Renal cortex interstitium (tissue), 11 donors: Measurements from ENCODE around the gene IL19. TPM values are rescaled to one million over a fixed set of nuclear protein-coding genes. Genes with fewer than 3 reads are reported as not detected.
A peak's percentile ranks its signal among the peaks of the same experiment; 100 is the strongest.
"Not testable (repeated sequence)": the region's sequence is repeated elsewhere in the genome, so short reads cannot be mapped to it uniquely, and the experiment has no call there.

Source experiments
- DNase-seq, 11 donors: peaks; one replicate each; pipeline ENCODE4 v3.0.0-alpha.2; 2013; ENCODE audit warnings: low read depth in 9 of 11, low spot score in 4 of 11; ENCODE audit errors: extremely low read depth in 1 of 11
- polyA plus RNA-seq, 3 donors: library from polyadenylated mRNA; unstranded; fragments of 120-200 nt; gene quantifications; one replicate each; pipeline ENCODE4 v1.2.1, GENCODE V29; 2013; ENCODE audit not compliant: insufficient read length in 3 of 3

The IL19 gene
- polyA plus RNA-seq, 3 donors = 0.65 to 1.5 (median 0.68) TPM

- DNase-seq = no peak
Measured at GRCh38 chr1:206842854-206843253, 72.3 kb downstream of the IL19 start.

GRCh38 chr1:206843626-206844025, 73.1 kb downstream of the IL19 start:
- DNase-seq = no peak

- DNase-seq = no peak
Measured at GRCh38 chr1:206846487-206846886, 75.9 kb downstream of the IL19 start.

GRCh38 chr1:206847337-206847834, 76.8 kb downstream of the IL19 start:
- DNase-seq = no peak

- no peak for DNase-seq
Measured at GRCh38 chr1:206847946-206848345, 77.4 kb downstream of the IL19 start.

GRCh38 chr1:206850401-206850800, 79.8 kb downstream of the IL19 start:
- no peak for DNase-seq

- DNase-seq = no peak
Measured at GRCh38 chr1:206851341-206852010, 80.9 kb downstream of the IL19 start.

GRCh38 chr1:206852662-206853061, 82.1 kb downstream of the IL19 start:
- not testable (repeated sequence) for DNase-seq

- not testable (repeated sequence) for DNase-seq
Measured at GRCh38 chr1:206853696-206854095, 83.1 kb downstream of the IL19 start.

GRCh38 chr1:206854401-206855129, 84.0 kb downstream of the IL19 start:
- DNase-seq = no peak

GRCh38 chr1:206855859-206856258, 85.3 kb downstream of the IL19 start:
- no peak for DNase-seq

GRCh38 chr1:206856674-206857464, 86.3 kb downstream of the IL19 start:
- DNase-seq = no peak

- no peak for DNase-seq
Measured at GRCh38 chr1:206859082-206859521, 88.5 kb downstream of the IL19 start.

GRCh38 chr1:206860165-206860564, 89.6 kb downstream of the IL19 start:
- DNase-seq = no peak

- no peak for DNase-seq
Measured at GRCh38 chr1:206863266-206863665, 92.7 kb downstream of the IL19 start.

- peak in 9 of 11 donors; percentile 4 to 41 (median 17) for DNase-seq
Measured at GRCh38 chr1:206864939-206865671, 94.5 kb downstream of the IL19 start, which contains the start of gene IL20. IL20 (plus strand) TSS chr1:206865623; CDS start chr1:206865853, 230 bp downstream.

- DNase-seq = no peak
Measured at GRCh38 chr1:206866062-206866461, 95.5 kb downstream of the IL19 start.

- no peak for DNase-seq
Measured at GRCh38 chr1:206867239-206867638, 96.7 kb downstream of the IL19 start.

- no peak for DNase-seq
Measured at GRCh38 chr1:206867716-206868115, 97.1 kb downstream of the IL19 start.
